Naive B cell (primary cell): ENCODE results near the gene RFC2. TPM values are rescaled to one million over a fixed set of nuclear protein-coding genes. Genes with fewer than 3 reads are reported as not detected.
"Not testable (repeated sequence)": the region's sequence is repeated elsewhere in the genome, so short reads cannot be mapped to it uniquely, and the experiment has no call there.

Experiments used
- ATAC-seq, 2 donors: fragments of 150-1000 bp; cut with Tn5 transposase; 2 replicates each; pipeline ENCODE4 v1.10.0; 2021; ENCODE audit warnings: low read depth in 2 of 2, mild to moderate bottlenecking in 2 of 2, moderate library complexity in 2 of 2
- DNase-seq: peaks from one replicate; pipeline ENCODE4 v3.0.0; 2022
- H3K27ac Mint-ChIP-seq, 6 donors: one replicate each; pipeline ENCODE4 v1.8.0; 2020 to 2022; ENCODE audit warnings: mild to moderate bottlenecking in 6 of 6, mixed read lengths in 6 of 6, moderate library complexity in 5 of 6, inconsistent platforms in 2 of 6
- H3K27me3 Mint-ChIP-seq, 3 donors: one replicate each; pipeline ENCODE4 v1.8.0; 2021 to 2022; ENCODE audit warnings: mixed read lengths in 3 of 3, mild to moderate bottlenecking in 1 of 3
- H3K36me3 Mint-ChIP-seq, 2 donors: one replicate each; pipeline ENCODE4 v1.8.0; 2020 to 2022; ENCODE audit warnings: mixed read lengths in 2 of 2, inconsistent platforms in 1 of 2, mild to moderate bottlenecking in 1 of 2
- H3K4me1 Mint-ChIP-seq, 3 donors: one replicate each; pipeline ENCODE4 v1.8.0; 2020 to 2022; ENCODE audit warnings: mixed read lengths in 3 of 3, inconsistent platforms in 1 of 3, mild to moderate bottlenecking in 1 of 3, moderate library complexity in 1 of 3
- H3K4me3 Mint-ChIP-seq, 8 donors: one replicate each; pipeline ENCODE4 v1.8.0; 2020 to 2022; ENCODE audit warnings: mild to moderate bottlenecking in 8 of 8, mixed read lengths in 8 of 8, moderate library complexity in 8 of 8, inconsistent platforms in 2 of 8
- H3K9me3 Mint-ChIP-seq, 7 donors: one replicate each; pipeline ENCODE4 v1.8.0; 2020 to 2022; ENCODE audit warnings: mixed read lengths in 7 of 7, mild to moderate bottlenecking in 5 of 7, inconsistent platforms in 2 of 7, moderate library complexity in 1 of 7
- polyA plus RNA-seq, 6 donors: library from polyadenylated mRNA; unstranded; fragments of 300-500 nt; fragmentation: Illumina TruSeq; gene quantifications; one replicate each; pipeline ENCODE4 v1.2.3, GENCODE V29; 2021; ENCODE audit warnings: low read depth in 6 of 6

Gene RFC2
- polyA plus RNA-seq, 6 donors from 2014 or later, result 42.7 to 61.4 (median 51.9) TPM

- Mint-ChIP-seq H3K27me3 (no peaks in the 10 kb centered on the region), H3K4me3 (peak overlapping the region; percentile 92 to 99 (median 95)), H3K9me3 (no peaks in the 10 kb centered on the region), H3K4me1 (peaks cover 13 to 61% (median 15%) of the 10 kb centered on the region in 3 donors), H3K27ac (peak overlapping the region; percentile 92 to 98 (median 96)), H3K36me3 (peaks cover 4 to 10% of the 10 kb centered on the region in 2 donors)
- DNase-seq, result no peak
- peak; percentile 1 to 6 for ATAC-seq
Observed at GRCh38 chr7:74253835-74254128, 417 bp downstream of the RFC2 start.

DNA sequence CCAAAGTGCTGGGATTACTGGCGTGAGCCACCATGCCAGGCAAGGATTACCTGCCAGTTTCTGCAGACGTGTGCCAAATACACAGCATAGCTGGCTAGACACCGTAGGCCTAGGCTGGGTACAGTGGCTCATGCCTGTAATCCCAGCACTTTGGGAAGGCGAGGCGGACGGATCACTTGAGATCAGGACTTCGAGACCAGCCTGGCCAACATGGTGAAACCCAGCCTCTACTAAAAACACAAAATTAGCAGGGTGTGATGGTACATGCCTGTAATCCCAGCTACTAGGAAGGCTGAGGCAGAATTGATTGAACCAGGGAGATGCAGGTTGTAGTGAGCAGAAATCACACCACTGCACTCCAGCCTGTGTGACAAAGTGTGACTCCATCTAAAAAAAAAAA lies 868 bp downstream of the RFC2 start:
- Mint-ChIP-seq H3K9me3 (no peaks in the 10 kb centered on the region), H3K27me3 (no peaks in the 10 kb centered on the region), H3K4me3 (peak overlapping the region; percentile 92 to 99 (median 95)), H3K4me1 (peaks cover 13 to 58% (median 15%) of the 10 kb centered on the region in 3 donors), H3K27ac (peak overlapping the region in 3 of 6 donors; percentile 63 to 97 (median 95)), H3K36me3 (peaks cover 4 to 10% of the 10 kb centered on the region in 2 donors)
- DNase-seq, result no peak
- ATAC-seq, result no peak

GRCh38 chr7:74252893-74253292 lies 1.3 kb downstream of the RFC2 start:
- DNase-seq (no peak), ATAC-seq (no peak)
- H3K36me3 Mint-ChIP-seq, result peaks cover 4 to 10% of the 10 kb centered on the region in 2 donors
- H3K9me3 Mint-ChIP-seq, result no peaks in the 10 kb centered on the region
- no peaks in the 10 kb centered on the region for H3K27me3 Mint-ChIP-seq
- H3K4me3 Mint-ChIP-seq, result peak overlapping the region; percentile 39 to 99 (median 68)
- H3K27ac Mint-ChIP-seq, result peak overlapping the region in 3 of 6 donors; percentile 79 to 95 (median 83)
- H3K4me1 Mint-ChIP-seq, result peaks cover 13 to 55% (median 15%) of the 10 kb centered on the region in 3 donors

GRCh38 chr7:74249058-74249457 lies 5.1 kb downstream of the RFC2 start:
- H3K27me3 Mint-ChIP-seq, H3K4me3 Mint-ChIP-seq, ATAC-seq, H3K9me3 Mint-ChIP-seq, H3K27ac Mint-ChIP-seq, DNase-seq, H3K36me3 Mint-ChIP-seq: not testable (repeated sequence)
- H3K4me1 Mint-ChIP-seq, result peaks cover 4 to 33% (median 6%) of the 10 kb centered on the region in 3 donors

GRCh38 chr7:74248156-74248555 lies 6.0 kb downstream of the RFC2 start:
- no peaks in the 10 kb centered on the region for H3K27me3 Mint-ChIP-seq
- H3K9me3 Mint-ChIP-seq, result no peaks in the 10 kb centered on the region
- ATAC-seq (no peak), DNase-seq (no peak)
- H3K36me3 Mint-ChIP-seq, result peaks cover 7 to 10% of the 10 kb centered on the region in 2 donors
- H3K4me1 Mint-ChIP-seq, result peaks cover 7 to 33% (median 9%) of the 10 kb centered on the region in 3 donors
- H3K27ac Mint-ChIP-seq, result no peak overlapping the region
- no peak overlapping the region for H3K4me3 Mint-ChIP-seq

DNA sequence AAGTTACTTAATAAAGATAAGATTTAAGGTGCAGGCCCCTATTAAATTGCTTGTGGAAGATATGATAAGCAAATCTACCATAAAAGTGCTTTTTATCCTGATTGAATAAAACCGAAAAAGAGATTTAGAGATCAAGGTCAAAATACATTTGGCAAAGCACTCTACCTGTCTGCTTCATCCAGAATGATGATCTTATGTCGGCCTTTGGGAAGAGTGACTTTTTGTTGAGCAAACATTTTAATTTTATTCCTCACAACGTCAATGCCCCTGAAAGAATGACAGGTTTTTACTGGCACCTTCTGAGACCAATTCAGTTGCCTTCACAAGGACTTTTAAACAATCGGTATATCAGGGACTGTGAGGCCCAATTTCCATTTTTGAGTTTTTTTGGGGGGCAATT lies 7.7 kb downstream of the RFC2 start:
- Mint-ChIP-seq H3K4me1 (peaks cover 15 to 43% (median 20%) of the 10 kb centered on the region in 3 donors), H3K4me3 (no peak overlapping the region), H3K9me3 (no peaks in the 10 kb centered on the region), H3K36me3 (peaks cover 12 to 16% of the 10 kb centered on the region in 2 donors), H3K27me3 (no peaks in the 10 kb centered on the region), H3K27ac (no peak overlapping the region)
- DNase-seq (no peak), ATAC-seq (no peak)

- no peak for DNase-seq
- peak; percentile 2 to 17 for ATAC-seq
- H3K9me3 Mint-ChIP-seq, result no peaks in the 10 kb centered on the region
- H3K36me3 Mint-ChIP-seq, result peaks cover 8 to 18% of the 10 kb centered on the region in 2 donors
- no peaks in the 10 kb centered on the region for H3K27me3 Mint-ChIP-seq
- H3K4me1 Mint-ChIP-seq, result peaks cover 25 to 46% (median 31%) of the 10 kb centered on the region in 3 donors
- H3K27ac Mint-ChIP-seq, result peak overlapping the region in 5 of 6 donors; percentile 29 to 95 (median 91)
- H3K4me3 Mint-ChIP-seq, result peak overlapping the region; percentile 77 to 92 (median 86)
Observed at GRCh38 chr7:74242122-74242443, 12.1 kb downstream of the RFC2 start.

DNA sequence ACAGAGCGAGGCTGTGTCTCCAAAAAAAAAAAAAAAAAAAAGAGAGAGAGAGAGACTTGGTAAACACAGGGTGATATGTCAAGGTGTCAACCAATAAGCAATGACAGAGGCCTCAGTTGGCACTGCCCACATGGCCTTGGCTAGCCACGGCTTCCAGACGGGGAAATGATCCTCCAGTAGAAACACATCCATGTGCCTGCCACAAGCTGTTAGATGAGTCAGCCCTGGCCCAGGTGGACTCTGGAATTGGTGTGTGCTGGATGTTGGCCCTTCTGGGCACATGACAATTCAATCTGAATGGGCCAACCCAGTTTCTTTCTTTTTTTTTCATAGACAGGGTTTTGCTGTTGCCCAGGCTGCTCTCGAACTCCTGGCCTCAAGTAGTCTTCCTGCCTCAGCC lies 13.7 kb downstream of the RFC2 start:
- peak overlapping the region in 3 of 8 donors; percentile 50 to 80 (median 51) for H3K4me3 Mint-ChIP-seq
- H3K27ac Mint-ChIP-seq, result no peak overlapping the region
- no peaks in the 10 kb centered on the region for H3K27me3 Mint-ChIP-seq
- H3K36me3 Mint-ChIP-seq, result peaks cover 8 to 24% of the 10 kb centered on the region in 2 donors
- DNase-seq (no peak), ATAC-seq (no peak)
- peaks cover 25 to 47% (median 34%) of the 10 kb centered on the region in 3 donors for H3K4me1 Mint-ChIP-seq
- no peaks in the 10 kb centered on the region for H3K9me3 Mint-ChIP-seq

- Mint-ChIP-seq H3K36me3 (peaks cover 4 to 28% of the 10 kb centered on the region in 2 donors), H3K27ac (peak overlapping the region in 1 of 6 donors; percentile 29)
Observed at GRCh38 chr7:74236284-74236683, 17.9 kb downstream of the RFC2 start.

GRCh38 chr7:74235518-74236268 lies 18.5 kb downstream of the RFC2 start:
- H3K27ac Mint-ChIP-seq, result peak overlapping the region in 3 of 6 donors; percentile 21 to 92 (median 42)
- H3K27me3 Mint-ChIP-seq, result no peaks in the 10 kb centered on the region
- peaks cover 20 to 48% (median 39%) of the 10 kb centered on the region in 3 donors for H3K4me1 Mint-ChIP-seq
- no peak overlapping the region for H3K4me3 Mint-ChIP-seq
- DNase-seq (no peak), ATAC-seq (no peak)
- H3K9me3 Mint-ChIP-seq, result no peaks in the 10 kb centered on the region
- peaks cover 4 to 28% of the 10 kb centered on the region in 2 donors for H3K36me3 Mint-ChIP-seq

More at GRCh38 chr7:74236284-74236683, 17.9 kb downstream of the RFC2 start:
- Mint-ChIP-seq H3K27me3 (no peaks in the 10 kb centered on the region), H3K4me3 (no peak overlapping the region), H3K4me1 (peaks cover 19 to 47% (median 36%) of the 10 kb centered on the region in 3 donors), H3K9me3 (no peaks in the 10 kb centered on the region)
- ATAC-seq (no peak), DNase-seq (no peak)

GRCh38 chr7:74233655-74234285 lies 20.4 kb downstream of the RFC2 start:
- Mint-ChIP-seq H3K4me3 (no peak overlapping the region), H3K27ac (peak overlapping the region; percentile 24 to 92 (median 84)), H3K36me3 (peaks cover 4 to 21% of the 10 kb centered on the region in 2 donors), H3K27me3 (no peaks in the 10 kb centered on the region), H3K4me1 (peaks cover 26 to 56% (median 49%) of the 10 kb centered on the region in 3 donors), H3K9me3 (no peaks in the 10 kb centered on the region)
- ATAC-seq (no peak), DNase-seq (no peak)

DNA sequence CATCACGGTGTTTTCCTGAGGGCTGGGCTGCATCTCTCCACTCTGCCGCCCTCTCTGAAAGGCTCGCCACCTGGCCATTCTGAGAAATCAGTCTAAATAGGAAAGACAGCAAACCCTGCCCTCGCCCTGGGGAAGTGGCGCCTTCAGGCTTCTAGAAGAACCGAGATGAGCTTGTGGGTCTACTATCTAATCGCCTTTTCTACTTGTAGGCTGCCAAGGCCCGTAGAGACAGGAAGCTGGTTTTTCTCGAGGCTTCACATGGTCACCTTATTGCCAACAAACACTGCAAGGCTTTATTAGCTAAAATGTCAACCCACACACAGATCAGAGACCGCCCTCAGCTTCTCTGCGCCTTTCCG lies 23.0 kb downstream of the RFC2 start:
- Mint-ChIP-seq H3K4me1 (peaks cover 37 to 69% (median 58%) of the 10 kb centered on the region in 3 donors), H3K9me3 (no peaks in the 10 kb centered on the region), H3K36me3 (peaks cover 4 to 17% of the 10 kb centered on the region in 2 donors), H3K27ac (peak overlapping the region; percentile 83 to 98 (median 94)), H3K27me3 (no peaks in the 10 kb centered on the region), H3K4me3 (peak overlapping the region; percentile 2 to 85 (median 68))
- peak; percentile 79 for DNase-seq
- ATAC-seq, result peak; percentile 90 to 93

DNA sequence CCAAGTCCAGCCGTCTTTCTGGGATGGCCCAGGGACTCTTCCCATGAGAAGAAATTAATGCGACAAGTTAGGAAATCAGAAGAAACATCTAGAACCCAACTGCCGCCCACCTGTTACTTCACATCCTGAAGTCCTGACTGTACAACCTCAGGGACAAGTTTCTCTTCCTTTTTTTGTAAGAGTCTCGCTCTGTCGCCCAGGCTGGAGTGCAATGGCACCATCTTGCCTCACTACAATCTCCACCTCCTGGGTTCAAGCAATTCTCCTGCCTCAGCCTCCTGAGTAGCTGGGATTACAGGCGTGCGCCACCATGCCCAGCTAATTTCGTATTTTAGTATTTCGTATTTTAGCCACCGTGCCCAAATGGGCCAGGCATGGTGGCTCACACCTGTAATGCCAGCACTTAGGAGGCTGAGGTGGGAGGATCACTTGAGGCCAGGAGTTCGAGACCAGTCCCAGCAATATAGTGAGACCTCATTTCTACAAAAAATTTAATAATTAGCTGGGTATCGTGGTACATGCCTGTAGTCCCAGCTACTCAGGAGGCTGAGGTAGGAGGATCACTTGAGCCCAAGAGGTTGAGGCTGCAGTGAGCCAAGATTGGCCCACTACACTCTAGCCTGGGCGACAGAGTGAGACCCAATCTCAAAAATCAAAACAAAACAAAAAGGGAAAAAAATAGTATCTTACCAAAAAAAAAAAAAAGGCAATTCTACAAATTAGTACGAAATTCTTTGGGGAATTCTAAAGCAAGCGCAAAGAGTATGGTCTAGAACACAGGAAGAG lies 23.6 kb downstream of the RFC2 start:
- ATAC-seq (peak; percentile 59 to 61), DNase-seq (peak; percentile 54)
- no peaks in the 10 kb centered on the region for H3K9me3 Mint-ChIP-seq
- peak overlapping the region; percentile 83 to 98 (median 94) for H3K27ac Mint-ChIP-seq
- H3K36me3 Mint-ChIP-seq, result peaks cover 4 to 18% of the 10 kb centered on the region in 2 donors
- no peaks in the 10 kb centered on the region for H3K27me3 Mint-ChIP-seq
- peak overlapping the region; percentile 2 to 85 (median 70) for H3K4me3 Mint-ChIP-seq
- H3K4me1 Mint-ChIP-seq, result peaks cover 37 to 73% (median 61%) of the 10 kb centered on the region in 3 donors
